Stimulated activated CD8-positive, alpha-beta memory T cell treated with anti-CD3 and anti-CD28 coated beads, Interleukin-12 subunit alpha, Interleukin-12 subunit beta, amount 100 ng/mL, for 1 hour (primary cell): Measurements from ENCODE around the gene KLF13.

Experiments
- DNase-seq: peaks from one replicate; pipeline ENCODE4 v3.0.0-alpha.2; 2020; ENCODE audit warnings: low read depth

The KLF13 gene

DNA sequence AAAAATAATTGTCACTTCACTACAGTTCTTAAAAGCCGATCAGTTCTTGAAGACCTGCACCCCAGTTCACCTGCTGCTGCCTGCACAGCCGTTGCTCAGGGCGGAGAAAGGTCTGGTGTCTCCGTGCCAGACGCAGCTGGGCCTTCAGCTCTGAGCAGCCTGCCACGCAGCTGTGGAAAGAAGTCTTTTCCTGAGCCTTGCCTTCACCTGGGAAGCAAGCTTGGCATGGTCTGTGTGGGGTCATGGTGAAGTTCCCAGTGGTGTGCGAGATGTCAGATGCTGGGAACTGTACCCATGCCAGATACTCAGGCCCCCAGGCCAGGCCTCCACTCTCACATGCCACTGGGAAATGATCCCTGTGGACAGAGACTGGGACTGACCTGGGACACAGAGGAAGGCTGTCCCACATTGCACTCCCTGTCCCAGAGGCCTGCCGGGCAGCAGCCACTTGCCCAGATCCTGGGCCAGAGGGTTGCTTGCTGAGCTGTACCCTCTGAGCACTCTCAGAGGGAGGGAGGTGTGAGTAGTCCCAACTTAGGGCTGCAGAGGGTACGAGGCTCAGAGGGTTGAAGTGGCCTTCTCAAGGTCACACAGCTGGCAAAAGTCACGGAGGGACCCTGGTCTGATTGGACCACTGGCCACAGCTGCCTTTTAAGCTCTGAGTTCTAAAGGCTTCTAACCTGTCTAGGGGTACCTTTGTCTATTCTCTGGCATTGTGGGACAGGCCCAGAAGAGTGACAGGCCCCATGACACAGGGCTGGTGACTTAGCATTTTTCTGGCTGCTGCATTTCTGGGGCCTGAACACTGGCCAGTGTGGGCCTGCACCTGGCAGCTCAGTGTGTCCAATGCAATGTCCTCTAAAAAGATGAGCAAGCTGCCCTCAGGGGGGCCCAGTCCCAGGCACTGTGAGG, 55.4 kb downstream of the KLF13 start:
- no peak for DNase-seq

DNA sequence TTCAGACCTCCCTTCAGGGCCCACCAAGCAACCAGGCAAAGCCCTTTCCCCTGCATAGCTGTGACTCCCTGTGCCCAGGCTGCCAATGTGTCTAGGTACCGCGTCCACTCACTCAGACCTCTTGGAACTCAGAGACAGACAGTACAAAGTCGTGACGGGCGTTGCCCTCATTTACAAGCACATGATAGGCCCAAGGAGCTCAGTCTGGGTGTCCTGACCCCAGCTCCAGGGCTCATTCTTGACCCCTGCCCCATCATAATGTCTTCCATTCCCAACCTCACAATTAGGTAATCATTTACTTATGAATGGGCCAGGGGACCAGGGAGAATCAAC, 56.0 kb downstream of the KLF13 start:
- DNase-seq, result no peak

DNA sequence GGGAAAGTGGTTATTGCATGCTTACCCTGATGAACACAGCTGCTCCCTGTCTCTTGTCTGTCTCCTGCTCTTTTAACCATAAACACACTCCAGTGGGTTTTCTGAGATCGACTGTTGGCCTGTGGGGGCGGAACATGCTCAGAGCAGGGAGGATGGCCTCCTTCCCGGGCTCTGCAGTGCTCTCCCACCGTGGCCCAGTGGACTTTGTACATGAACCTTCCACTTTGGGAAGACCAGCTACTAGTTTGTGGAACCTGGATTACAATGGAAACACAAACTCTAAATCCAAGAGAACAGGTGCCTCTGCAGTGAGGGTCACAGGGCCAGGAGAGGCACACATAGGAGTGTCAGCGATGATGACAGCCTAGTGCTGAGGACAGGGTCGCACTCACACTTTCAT, 56.5 kb downstream of the KLF13 start:
- DNase-seq, result no peak

DNA sequence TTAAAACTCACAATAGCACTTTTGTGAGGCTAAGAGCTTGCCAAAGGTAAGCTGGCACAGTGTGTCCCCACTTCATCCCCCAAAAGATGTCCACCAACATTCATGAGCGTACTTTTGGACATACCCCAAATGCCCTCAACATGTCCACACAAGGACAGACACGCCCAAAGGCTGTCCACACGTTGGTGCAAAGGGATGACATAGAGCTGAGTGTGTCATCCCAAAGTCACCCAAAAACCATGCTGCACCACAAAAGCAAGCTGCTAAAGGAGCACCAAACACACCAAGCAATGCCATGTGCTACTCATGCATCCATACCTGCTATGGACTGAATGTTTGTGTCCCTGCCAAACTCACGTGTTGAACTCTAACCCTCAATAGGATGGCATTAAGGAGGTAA, 57.9 kb downstream of the KLF13 start:
- no peak for DNase-seq

DNA sequence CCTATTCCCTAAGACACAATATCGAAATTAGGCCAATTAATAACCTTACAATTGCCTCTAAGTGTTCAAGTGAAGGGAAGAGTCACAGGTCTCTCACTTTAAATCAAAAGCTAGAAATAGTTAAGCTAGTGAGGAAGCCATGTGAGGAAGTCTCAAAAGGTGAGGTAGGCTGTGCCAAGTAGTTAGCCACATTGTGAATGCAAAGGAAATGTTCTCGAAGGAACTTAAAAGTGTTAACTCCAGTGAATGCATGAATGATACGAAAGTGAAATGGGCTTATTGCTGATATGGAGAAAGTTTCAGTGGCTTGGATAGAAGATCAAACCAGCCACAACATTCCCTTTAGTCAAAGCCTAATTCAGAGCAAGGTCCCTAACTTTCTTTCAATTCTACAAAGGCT, 59.1 kb downstream of the KLF13 start:
- no peak for DNase-seq

DNA sequence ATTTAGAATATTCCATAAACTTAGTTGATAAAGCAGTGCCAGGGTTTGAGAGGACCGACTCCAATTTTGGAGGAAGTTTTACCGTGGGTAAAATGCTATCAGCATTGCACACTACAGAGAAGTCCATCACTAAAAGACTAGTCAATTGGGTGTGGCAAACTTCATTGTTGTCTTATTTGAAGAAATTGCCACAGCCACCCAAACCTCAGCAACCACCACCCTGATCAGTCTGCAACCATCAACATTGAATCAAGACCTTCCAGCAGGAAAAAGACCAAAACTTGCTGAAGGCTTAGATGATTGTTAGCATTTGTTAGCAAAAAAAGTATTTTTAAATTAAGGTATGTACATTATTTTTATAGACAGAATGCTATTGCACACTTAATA, 60.5 kb downstream of the KLF13 start:
- no peak for DNase-seq

DNA sequence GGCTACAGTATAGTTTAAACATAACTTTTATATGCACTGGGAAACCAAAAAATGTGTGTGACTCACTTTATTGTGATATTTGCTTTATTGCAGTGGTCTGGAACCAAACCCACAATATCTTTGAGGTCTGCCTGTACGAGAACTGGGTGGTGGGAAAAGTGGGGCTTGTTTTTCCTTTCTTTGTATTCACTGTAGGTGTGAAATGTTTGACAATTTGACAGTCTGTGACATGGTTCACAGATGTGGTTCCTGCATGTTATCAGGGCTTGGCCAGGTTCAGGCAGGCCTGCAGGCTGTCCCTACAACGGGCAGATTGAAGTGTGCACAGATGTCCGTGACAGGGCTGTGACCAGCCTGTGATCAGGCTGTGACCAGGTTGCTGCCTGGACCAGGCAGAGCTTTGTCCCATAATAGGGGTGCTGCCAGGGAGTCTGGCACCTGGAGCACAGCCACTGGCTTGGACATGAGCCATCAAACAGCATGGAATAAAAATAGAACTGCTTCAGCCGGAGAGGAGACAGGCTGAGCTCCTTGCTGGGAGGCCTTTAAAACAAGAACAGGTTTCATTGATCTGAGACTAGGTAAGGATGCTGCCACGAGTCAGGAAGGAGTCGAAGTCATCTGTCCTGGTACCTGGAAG, 61.0 kb downstream of the KLF13 start:
- no peak for DNase-seq

DNA sequence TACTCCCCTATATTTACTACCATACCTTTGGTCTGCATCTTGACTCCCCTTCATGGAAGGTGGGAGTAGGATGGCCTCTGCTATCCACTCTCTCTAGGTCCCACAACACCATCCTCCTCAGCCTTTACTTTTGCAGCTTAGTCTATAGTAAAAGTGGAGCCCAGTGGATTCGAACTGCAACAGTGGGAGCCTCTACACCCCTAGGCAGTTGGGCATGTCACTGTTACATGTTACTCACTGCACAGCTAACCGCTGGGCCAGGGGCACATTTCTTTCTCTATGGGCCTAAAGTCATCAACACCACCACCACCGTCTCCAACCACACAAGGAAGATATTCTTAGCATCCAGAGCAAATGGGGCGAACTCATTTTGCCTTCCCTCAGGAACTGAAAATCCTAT, 62.9 kb downstream of the KLF13 start:
- DNase-seq, result no peak

DNA sequence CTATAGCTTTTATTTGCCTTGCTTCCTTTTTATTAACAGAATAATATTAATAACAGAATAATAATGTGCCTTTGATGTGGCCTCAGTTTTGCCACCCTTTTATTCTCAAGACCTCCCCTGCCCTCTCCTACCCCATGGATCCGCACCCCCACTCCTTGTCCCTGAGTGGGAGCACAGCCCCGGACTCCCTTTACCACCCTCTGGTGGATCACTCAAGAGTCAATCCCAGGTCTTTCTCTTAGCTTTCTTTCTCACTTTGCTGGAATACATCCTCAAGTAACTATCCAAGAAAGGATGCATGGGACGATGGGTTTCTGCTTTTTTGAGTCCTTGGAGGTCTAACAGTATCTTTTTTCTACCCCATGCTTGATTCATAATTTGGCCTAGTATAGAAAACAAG, 63.4 kb downstream of the KLF13 start:
- no peak for DNase-seq

DNA sequence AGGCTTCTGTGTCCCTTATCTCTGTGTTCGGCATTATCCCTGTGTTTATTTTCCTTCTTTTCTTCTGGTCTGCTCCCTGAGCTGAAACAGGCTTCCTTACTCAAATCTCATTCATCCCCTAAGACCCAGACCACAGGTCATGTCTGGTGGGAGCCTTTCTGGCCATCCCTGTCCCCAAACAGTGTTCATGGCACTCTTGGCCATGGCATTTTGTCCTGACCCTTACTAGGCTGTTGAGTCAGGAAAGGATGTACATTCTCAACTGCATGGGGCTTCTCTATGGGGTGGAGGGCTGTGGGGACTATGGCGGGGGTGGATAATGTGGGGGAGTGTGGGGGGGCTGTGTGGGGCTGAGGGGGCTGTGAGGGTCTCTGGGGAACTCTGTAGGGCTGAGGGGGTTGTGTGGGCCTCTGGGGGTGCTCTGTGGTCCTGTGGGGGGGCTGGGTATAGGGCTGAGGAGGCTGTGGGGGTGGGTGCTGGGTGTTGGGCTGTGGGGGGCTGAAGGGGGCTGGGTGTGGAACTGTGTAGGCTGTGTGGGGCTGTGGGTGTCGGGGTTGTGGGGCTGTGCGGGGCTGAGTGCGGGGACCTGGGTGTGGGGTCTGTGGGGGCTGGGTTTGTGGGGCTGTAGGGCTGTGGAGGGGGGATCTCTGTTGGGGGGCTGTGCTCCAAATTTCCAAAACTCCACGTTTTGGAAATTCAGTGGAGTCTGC, 64.3 kb downstream of the KLF13 start:
- DNase-seq, result no peak

DNA sequence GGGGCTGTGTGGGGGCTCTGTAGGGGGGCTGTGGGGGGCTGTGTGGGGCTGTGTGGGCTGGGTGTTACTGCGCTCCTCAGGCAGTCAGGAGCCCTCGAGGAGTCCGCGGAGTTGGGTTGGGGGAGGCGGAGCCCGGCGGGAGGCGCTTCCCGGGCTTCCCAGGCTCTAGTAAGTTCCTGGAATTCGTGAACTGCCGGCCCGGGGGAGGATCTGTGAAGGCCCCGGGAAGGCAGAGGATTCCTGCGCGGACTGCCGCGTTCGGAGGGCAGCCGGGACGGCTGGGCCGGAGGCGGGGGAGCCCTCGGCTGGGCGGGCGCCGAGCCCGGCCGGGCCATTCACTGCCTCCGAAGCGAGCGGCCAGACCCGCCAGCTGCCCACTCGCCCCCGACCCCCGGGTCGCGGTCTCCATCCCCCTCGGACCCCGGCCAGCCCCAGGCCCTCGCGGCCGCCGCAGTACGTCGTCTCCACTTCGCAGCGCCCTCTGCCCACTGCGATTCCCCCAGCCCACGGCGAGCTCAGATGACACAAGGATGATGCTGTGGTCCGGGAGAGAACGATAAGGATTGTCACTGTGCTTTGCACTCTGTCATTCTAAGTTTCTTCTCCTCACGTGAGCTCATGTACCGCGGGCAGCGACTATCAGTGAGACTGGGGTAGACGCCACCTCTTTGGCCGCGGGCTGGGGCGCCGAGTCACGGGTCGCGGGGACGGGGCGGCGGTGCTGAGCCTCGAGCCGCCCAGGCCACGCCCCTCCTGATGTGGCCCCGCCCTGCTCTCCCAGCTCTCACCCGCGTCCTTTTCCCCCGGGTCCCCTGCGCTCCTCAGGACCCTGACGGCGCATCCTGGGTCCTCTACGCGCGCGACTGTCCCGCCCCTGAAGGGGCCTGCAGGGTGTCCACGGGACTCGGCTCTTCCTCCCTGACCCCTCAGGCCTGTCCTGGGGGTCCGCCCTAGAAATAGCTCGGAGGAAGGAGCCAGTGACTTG, 65.3 kb downstream of the KLF13 start:
- peak; percentile 66 for DNase-seq

DNA sequence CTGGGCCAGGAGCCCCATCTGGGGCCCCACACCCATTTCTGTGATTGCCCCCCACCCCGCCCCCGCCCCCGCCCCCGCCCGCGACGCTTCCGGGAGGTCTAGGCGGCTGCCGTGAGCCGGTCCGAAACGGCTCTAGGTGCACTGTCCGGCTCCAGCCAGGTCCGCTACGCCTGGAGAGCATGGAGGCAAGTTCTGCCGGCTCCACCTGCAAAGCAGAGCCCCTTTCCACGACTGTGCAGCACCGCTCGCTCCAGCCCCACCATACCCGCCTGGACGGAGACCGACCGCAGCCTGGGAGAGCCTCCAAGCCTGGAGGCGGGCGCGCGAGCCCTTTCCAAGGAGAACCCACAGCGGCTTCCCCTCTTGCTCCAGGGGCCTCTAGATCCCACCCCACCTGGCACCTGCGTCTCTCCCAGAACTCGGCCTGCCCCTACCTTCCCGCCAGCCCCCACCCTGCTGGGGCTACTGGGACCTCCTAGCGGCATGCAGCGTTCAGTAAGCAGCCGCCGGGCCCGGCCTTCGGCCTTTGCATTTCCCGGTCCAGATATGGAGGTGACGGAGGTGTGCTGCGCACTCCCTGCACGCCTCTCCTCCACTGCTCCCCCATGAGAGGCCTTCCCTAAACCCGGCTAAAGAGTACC, 66.2 kb downstream of the KLF13 start:
- no peak for DNase-seq

DNA sequence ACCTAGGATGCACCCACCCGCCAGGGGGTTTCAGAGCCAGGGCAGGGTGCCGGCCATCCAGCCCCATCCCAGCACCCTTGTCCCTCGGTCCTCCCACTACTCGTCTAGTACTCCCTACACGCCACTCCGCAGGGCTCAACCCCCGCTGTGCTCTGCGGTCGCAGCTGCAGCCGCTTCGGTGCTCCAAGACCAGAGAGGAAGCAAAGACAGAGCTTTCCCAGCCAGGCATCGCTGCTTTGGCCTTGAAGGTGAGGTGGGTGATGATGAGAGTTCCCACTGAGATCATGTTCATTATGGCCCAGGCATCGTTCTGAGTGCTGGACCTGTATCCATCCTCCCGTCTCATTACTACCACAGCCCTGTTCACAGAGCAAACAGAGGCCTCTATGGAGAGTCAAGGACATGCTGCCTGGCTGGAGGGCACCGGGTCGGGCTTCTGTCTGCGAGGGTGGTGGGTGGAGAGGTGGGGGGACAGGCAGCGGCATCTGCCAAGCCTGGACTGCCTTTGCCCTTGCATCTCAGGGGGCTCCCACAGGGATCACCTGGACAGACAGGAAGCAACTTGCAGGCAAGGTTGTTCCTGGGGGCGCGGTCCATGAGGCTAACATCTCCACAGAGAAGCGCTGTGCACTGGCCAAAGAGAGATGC, 66.9 kb downstream of the KLF13 start:
- DNase-seq, result no peak

DNA sequence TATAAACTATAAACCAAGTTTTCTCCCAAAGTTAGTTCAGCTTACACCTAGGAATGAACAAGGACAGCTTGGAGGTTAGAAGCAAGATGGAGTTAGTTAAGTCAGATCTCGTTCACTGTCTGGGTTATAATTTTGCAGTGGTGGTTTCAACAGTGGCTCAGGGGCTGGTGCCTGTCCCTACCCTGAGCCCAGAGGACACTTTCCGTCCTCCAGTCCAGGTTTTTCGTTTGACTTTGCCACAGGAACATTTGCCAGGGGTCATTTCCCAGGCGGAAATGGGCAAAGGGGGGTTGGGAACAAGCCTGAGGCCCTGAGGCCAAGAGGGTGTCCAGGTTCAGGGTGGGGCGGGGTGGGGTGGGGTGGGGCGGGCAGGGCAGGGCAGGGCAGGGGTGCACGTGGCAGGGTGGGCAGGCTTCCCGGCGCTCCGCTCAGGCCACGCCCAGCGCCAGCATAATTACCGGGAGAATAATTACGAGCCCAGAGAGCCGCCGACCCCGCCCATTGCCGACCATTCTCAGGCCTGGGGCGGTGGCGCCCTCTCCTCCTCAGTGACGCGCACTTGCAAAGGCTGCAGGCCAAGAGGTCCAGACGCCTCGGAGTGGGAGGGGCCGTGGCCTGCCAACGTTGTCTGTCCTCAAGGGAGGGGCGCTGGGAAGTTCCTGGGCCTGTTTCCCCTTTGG, 70.4 kb downstream of the KLF13 start:
- no peak for DNase-seq

DNA sequence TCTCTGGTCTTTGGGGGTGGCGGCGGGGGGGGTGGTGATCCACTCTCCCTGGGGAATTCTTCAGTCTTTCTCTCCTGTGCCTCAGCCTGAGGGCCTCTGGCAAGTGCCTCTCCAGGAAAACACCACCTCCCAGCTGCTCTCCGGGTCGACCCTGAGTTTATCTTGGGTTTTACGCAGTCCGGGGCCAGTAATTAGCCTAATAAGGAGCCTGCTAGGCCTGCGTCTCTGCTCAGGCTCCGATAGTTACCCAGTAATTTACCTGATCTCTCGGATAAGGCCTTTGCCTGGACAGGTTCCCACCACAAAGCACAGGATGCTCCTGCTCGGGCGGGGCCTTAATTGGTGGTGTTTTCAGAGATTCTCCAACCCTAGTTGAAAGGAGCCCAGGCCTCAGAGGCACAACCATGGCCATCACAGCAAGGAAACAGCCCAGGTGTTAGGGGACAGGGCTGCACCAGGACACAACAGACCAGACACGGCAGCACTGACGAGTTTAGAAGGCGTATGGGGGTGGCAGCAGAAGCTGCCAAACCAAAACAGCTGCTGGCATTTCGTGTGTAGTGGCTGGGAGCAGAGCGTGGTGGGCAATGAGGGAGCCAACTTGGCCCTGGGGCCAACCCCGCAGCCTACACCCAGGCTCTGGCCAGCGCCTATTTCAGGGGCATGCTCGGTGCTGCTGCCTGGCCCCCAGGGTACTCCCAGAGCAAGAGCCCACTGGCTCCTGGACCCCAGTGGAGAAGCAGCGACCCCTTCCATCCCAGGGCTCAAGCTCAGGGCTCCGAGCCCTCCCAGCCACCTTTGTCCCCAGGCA, 71.4 kb downstream of the KLF13 start:
- DNase-seq, result no peak

DNA sequence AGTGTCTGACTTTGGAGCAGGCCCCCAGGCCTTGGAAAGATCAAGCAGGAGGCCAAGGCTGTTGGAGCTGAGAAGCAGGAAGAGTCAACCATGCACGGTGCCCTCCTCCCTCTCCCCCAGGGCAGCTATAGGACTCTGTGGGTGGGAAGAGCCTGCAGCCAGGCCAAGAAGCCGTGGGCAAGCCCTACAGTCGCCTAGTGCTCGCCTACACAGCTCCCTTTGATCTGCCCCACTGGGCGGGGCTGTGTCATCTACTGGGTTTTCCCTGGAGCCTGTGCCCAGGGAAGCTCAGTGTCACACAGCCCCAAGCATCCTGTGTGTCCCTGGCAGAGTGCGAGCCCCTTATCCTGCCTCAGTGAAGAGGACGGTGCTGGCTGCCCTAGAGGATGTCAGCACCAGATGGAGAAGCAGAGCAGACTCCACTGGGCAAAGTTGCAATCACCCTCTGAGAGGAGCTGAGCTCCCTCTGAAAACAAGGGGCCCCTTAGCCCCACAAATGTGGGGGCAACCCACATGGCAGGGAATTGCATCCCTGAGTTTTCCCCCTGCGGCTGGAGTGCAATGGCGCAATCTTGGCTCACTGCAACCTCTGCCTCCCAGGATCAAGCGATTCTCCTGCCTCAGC, 72.2 kb downstream of the KLF13 start:
- no peak for DNase-seq

DNA sequence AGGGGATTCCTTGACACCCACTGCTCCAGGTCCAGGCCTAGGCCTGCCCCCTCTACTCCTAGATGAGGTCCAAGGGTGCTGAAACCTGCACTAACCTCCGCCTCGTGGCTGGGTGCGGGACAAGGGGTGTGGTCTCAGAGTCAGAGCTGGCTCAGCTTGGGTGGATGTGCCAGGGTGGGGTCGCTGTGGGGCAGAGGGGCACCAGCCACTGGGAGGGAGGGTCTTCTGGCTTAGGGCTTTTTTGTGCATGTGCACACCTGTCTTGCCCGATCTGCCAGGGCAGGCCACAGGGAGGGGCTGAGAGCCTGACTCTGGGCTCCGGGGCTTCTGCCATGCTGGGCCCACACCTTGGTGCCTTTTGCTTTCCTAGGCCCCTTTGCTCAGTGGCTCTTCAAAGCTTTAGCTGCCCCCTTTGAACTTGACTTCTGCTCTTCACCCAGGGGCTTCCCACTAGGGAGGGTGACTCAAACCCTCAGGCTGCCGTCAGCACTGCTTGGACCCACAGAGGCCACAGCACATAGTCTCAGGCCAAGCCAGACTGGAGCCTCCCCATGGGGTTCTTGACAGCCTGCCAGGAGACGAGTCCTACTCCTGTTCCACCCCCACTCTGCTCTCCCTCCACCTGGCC, 73.0 kb downstream of the KLF13 start:
- DNase-seq, result no peak

DNA sequence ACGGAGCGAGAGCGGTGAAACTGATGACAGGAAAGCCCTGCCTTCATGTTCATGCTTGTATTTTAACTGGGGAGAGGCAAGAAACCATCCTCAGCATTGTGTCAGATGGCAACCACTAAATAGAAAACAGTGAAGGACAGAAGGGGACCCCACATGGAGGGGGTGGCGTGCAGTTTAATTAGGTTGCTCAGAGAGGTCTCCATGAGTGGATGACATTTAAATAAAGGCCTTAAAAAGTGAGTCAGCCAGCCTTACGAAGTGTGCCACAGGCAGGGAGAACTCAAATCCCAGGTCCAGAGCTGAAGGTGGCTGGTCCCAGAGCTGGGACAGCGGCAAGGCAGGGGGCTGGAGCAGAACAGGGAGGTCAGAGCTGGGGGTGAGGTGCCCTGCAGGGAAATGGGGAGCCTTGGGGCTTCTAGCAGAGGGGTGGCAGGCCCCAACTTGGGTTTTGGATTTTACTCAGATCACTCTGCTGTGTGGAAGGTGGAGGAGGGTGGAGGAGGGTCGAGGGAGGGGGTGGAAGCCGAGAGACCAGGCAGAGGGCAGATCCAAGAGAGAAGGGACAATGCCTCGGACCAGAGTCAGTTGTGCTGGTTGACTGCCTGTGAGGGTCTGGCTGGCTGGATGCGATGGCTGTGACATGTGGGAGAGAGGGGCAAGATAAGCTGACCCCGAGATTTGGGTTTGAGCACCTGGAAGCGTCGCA, 73.7 kb downstream of the KLF13 start:
- no peak for DNase-seq
